Cardiac fibroblast (primary cell): Measurements from ENCODE around the gene NCKAP5.

Source experiments
- DNase-seq, 2 donors: peaks; one replicate each; pipeline versions ENCODE4 v3.0.0 to v3.0.0-alpha.2; 2010; ENCODE audit warnings: low read depth in 2 of 2
- H3K4me3 ChIP-seq, 2 donors: replicated peaks in 1 of 2; 1 replicate in 1 of 2; 2 replicates in 1 of 2; pipeline ENCODE4 v1.5.1; 2011; ENCODE audit warnings: low read depth in 2 of 2, low read length in 2 of 2, mild to moderate bottlenecking in 2 of 2, moderate library complexity in 1 of 2
- TF ChIP-seq, protein P1 (sequence below): IDR thresholded peaks from one replicate; pipeline ENCODE4 v1.5.1; 2011; ENCODE audit warnings: low read depth, mild to moderate bottlenecking, low read length, inconsistent platforms

NCKAP5 gene

DNA sequence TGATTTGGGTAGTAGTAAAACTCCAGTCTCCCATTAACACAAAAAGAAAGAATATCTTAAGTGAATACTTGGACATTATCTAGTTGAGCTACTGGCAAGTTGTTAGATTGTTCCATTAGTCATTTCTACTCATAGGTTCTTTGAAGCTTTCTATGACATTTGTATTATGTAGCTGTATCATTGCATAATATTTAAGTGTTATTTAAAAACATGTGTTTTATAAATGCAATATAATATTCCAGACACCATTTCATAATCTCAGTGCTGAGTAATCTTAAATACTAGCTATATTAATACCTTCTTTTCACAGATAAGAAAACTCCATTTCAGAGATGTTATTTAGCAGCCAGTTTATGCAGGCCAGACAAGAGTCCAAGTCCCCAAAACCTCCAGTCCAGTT is 271.9 kb downstream of the NCKAP5 start:
- TF ChIP-seq, protein P1, sequence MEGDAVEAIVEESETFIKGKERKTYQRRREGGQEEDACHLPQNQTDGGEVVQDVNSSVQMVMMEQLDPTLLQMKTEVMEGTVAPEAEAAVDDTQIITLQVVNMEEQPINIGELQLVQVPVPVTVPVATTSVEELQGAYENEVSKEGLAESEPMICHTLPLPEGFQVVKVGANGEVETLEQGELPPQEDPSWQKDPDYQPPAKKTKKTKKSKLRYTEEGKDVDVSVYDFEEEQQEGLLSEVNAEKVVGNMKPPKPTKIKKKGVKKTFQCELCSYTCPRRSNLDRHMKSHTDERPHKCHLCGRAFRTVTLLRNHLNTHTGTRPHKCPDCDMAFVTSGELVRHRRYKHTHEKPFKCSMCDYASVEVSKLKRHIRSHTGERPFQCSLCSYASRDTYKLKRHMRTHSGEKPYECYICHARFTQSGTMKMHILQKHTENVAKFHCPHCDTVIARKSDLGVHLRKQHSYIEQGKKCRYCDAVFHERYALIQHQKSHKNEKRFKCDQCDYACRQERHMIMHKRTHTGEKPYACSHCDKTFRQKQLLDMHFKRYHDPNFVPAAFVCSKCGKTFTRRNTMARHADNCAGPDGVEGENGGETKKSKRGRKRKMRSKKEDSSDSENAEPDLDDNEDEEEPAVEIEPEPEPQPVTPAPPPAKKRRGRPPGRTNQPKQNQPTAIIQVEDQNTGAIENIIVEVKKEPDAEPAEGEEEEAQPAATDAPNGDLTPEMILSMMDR = no peak
- peak in 1 of 2 donors; percentile 63 for DNase-seq
- no peak overlapping the region for H3K4me3 ChIP-seq

DNA sequence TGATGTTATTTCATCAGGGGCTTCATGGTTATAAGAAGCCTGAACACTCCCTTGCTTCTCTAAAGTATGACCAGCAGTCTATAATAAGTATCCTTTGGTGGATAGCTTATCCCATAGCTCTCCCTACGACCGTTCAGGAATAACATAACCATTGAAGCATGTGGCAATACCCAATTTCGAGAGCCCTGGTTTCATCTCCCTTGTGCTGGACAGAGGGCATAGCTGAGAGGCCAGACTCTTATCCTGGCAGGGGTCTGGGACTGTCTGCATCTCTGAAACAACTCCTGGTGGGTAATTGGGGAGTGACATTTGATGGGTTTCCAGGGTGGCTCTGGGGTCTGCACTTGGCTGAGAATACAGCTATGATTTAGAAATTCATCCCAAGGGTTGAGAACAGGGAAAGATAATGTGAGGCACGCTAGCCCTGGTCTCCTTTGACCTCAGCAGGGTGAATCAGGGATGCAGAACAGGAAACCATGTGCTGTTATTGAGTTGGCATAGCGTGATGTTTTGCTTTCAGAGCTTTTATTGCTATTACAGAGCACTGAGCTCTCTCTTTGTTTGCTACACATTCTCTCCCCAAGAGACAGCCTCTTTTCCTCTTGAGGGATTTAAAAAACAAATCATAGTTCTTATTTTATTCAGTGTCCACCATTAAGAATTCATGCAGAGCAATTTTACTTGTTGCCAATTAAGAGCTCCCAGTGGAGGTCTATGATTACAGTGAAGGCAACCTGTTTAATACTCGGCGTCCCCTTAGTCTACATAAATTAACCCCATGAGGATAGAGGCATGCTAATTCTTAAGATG is 274.5 kb downstream of the NCKAP5 start:
- peak in 1 of 2 donors; percentile 73 for DNase-seq
- TF ChIP-seq, protein P1 = no peak

DNA sequence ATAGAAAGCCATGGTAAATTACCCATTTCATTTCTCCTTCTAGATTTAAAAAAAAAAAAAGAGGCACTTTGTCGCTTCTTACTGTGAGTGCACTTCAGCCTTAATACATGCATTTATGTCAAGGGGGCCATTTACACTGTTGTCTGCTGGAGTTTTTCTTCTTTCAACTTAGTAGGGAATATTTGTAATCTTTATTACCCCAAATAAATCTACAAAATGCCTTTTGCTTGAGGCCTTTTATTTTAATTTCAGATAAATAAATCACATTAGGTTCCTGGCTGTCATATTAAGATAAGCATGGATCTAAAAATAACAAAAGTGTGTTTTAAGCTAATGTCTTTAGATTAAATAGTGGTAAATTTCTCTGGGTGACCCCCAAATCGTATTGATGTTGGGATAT is 276.0 kb downstream of the NCKAP5 start:
- H3K4me3 ChIP-seq = no peak overlapping the region
- TF ChIP-seq, protein P1 = no peak
- DNase-seq = no peak

More for the DNA sequence above, 274.5 kb downstream of the NCKAP5 start:
- H3K4me3 ChIP-seq = no peak overlapping the region

DNA sequence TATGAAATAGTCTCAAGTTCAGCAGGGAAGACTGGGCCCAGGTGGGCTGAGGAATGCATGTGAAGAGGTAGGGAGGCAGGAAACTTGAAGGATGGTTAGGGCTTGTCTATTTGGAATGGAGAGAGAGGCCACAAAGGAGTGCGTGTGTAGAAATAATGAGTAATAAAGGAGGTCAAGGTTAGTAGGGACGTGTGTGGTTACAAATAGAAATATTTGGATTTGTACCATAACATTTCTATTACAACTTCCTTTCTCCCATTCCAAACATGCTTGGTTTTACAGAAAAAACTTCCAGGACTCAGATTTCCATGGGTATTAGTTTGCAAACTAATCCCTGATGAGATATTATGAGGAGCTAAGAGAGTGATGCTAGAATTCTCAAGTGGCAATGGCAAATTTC is 280.6 kb downstream of the NCKAP5 start:
- TF ChIP-seq, protein P1 = no peak
- no peak overlapping the region for H3K4me3 ChIP-seq
- peak in 1 of 2 donors; percentile 80 for DNase-seq

DNA sequence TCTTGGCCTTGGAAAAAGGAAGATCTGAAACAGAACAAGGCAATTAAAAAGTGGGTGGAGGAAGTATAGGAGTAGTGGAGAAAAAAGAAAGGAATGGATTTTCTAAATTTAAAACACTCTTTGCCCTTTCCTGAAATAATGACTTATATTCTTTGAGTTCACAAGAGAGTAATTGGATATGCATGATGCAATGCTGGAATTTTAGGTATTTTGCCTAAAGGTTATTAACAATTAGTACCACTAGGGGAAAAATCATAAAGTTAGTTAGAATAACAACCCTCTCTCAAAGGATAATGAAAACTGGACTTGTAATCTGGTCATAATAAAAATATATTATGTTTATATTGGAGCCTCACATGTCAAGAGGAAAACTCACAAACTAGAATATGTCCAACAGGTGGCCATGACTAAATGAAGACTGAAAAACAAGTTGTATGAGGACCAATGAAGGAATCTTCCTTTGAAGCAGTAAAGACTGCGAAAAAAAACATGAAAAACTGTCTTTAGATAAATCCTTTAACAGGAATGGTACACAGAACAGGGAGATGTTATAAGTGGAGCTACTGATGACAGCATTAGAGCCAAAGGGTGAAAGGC is 281.8 kb downstream of the NCKAP5 start:
- DNase-seq = peak in 1 of 2 donors; percentile 63
- TF ChIP-seq, protein P1 = peak; percentile 25
- H3K4me3 ChIP-seq = no peak overlapping the region

DNA sequence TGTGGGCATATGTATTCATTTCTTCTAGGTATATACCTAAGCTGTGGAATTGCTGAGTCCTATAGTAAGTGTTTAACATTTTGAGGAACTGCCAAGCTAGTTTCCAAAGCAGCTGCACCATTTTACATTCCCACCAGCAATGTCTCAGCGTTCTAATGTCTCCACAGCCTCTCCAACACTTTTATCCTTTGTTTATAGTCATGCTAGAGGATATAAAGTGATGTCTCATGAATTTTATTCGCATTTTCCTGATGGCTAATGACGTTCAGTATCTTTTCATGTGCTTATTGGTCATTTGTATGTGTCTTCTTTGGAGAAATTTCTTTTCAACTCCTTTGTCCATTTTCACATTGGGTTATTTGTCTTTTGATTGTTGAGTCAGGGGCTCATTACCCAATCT is 295.2 kb downstream of the NCKAP5 start:
- DNase-seq = no peak
- TF ChIP-seq, protein P1 = no peak
- no peak overlapping the region for H3K4me3 ChIP-seq
